NCI-H82 treated with DMSO at 0.1 percent for 48 hours (cell line): Measurements from ENCODE around the gene IL9.
"Not testable (repeated sequence)": the region's sequence is repeated elsewhere in the genome, so short reads cannot be mapped to it uniquely, and the experiment has no call there.

Source experiments
- DNase-seq: peaks from one replicate; lab custom pipeline; 2025; ENCODE audit not compliant: unreplicated experiment; lab: John Stamatoyannopoulos, UW

IL9 gene

GRCh38 chr5:135869935-135870334 lies 25.7 kb downstream of the IL9 start:
- DNase-seq, result no peak

GRCh38 chr5:135869276-135869675 lies 26.4 kb downstream of the IL9 start:
- no peak for DNase-seq

DNA sequence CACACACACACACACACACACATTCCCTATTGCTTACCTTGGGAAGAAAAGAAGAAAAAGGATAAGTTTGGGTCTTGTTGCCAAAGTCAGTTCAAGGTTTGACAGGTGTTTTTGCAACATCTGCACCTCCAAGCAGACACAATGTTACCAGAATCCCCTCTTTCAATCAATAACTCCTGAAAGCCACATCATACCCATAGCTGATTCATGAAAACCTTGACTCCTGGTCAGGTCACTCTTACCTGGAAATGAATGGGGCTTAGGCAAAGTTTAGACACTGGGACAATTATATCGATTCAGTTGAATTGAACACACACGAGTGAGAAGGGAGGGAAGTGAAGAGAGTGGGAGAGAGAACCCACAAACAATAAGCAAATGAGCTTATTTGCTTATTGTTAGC lies 27.0 kb downstream of the IL9 start:
- no peak for DNase-seq

GRCh38 chr5:135867599-135867998 lies 28.0 kb downstream of the IL9 start:
- DNase-seq, result no peak

- no peak for DNase-seq
These were observed 29.6 kb downstream of the IL9 start for GRCh38 chr5:135866016-135866415.

GRCh38 chr5:135864503-135865435 lies 30.9 kb downstream of the IL9 start:
- DNase-seq, result no peak

- DNase-seq, result no peak
These were observed 32.9 kb downstream of the IL9 start for GRCh38 chr5:135862744-135863143.

DNA sequence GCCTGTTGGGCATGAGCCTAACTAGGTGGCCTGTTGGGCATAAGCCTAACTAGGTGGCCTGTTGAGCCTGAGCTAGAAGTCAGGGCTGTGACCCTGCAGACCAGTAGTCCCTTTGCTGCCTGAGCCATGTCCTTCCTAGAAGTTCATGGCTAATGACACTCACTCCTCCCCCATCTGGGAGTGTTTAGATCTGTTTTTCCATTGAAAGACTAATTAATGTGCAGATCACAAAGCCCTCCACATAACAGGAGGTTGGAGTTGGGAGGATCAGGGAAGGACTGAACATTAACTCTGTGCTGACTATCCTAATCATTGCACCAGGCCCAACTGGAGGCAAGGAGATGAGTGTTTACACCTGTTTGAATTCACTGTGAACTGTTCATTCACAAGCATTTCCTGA lies 33.6 kb downstream of the IL9 start:
- no peak for DNase-seq

- no peak for DNase-seq
These were observed 34.0 kb downstream of the IL9 start for GRCh38 chr5:135861641-135862040.

DNA sequence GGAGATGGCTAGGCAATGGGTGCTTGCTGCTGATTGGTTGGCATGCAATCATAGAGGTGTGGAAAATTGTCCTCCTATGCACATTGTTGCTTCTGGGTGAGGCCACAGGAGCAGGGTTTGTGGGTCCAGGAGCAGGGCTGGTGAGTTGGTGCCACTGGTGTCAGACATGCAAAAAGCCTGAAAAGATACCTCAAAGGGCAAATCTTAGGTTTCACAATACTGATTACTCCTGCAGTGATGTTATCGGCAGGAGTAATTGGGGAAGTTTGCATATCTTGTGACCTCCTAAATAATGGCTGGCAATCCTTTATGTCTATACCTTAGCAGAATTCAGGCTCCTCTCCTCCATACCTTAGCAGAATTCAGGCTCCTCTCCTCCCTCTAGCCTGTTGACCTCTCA lies 36.0 kb downstream of the IL9 start:
- no peak for DNase-seq

GRCh38 chr5:135859186-135859585 lies 36.5 kb downstream of the IL9 start:
- not testable (repeated sequence) for DNase-seq

DNA sequence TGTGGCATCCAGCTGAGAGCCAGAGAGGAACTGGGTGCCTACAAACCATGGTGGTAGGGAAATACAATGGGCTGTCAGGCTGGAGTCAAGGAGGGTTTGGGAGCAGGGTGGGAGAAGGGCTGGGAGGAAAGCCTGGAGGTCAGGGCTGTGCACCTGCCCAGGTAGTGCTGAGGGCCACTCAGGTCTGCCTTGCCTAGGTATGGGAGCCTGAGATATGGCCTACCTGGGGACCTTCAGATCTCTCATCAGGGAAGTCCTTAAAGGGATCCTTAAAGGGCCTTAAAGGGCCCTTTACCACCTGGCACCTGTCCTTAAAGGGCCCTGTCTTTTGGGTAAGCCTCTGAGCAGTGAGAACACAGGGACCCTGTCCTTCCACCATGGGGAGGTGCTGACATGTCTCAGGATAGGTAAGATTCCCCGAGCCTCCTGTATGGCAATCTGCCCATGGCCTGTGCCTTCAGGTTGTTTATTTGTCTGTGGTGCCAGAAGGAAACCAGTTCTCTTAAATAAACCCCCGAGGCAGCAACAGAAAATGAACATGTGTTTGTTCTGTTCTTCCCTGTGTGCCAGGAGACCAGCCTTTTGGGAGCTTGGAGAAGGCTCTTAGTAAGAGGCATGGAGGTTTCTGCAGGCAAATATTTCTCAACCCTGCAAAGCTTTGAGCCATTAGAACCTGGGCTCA lies 37.9 kb downstream of the IL9 start:
- DNase-seq, result no peak

GRCh38 chr5:135851915-135852845 lies 43.5 kb downstream of the IL9 start:
- no peak for DNase-seq

DNA sequence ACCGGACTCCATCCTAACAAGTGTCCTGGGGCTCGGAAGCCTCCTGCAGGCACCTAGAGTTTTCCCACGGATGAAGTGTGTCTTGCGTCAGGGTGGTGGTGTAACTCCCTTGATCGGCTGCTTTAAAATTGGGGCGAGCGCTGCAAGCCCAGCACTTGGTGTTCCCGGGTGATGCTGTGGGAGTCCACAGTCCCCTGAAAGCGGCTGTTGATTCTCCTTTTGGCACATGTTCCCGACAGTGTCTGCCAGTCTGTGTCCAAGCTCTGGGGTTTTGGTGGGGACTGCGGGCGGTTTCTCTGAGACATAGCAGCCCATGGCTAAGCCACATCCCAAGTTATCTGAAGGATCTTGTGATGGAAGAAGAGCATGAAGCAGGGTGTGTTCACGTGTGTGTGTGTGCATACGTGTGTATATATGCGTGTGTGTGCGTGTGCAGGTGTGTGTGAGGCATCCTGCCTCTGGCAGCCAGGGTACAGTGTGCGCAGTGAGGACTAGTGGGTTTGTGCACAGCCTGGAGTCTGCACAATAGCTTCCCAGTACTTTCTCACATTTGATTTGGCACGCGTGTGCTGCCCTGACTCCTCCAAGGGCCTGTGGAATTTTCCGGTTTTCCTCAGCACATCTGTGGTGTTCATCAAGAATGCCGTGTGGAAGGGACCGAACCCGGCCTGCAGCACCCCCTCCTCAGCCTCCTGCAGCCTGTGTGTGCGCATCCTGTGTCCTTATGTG lies 44.3 kb downstream of the IL9 start:
- DNase-seq, result no peak

GRCh38 chr5:135850671-135851070 lies 45.0 kb downstream of the IL9 start:
- no peak for DNase-seq

GRCh38 chr5:135850231-135850630 lies 45.4 kb downstream of the IL9 start:
- no peak for DNase-seq

DNA sequence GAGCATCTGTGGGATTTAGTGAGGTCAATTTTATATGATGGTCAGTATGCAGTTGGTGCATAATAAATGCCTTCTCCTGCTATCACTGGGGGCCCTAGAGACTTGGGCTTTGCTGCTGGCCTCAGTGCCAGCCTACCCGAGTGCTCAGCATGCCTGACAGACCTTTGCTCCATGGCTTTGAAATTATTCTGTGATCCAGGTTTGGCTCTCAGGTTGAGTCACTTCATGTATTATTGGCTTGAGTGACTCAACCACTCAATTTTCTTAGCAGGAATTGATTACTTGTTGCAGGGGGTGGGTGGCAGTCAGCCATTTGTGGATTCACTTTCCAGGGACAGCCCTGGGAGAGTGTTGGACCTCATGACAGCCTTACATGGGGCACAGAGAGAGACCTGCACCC lies 47.7 kb downstream of the IL9 start:
- DNase-seq, result no peak

- DNase-seq, result no peak
These were observed 49.3 kb downstream of the IL9 start for GRCh38 chr5:135846311-135846710.

DNA sequence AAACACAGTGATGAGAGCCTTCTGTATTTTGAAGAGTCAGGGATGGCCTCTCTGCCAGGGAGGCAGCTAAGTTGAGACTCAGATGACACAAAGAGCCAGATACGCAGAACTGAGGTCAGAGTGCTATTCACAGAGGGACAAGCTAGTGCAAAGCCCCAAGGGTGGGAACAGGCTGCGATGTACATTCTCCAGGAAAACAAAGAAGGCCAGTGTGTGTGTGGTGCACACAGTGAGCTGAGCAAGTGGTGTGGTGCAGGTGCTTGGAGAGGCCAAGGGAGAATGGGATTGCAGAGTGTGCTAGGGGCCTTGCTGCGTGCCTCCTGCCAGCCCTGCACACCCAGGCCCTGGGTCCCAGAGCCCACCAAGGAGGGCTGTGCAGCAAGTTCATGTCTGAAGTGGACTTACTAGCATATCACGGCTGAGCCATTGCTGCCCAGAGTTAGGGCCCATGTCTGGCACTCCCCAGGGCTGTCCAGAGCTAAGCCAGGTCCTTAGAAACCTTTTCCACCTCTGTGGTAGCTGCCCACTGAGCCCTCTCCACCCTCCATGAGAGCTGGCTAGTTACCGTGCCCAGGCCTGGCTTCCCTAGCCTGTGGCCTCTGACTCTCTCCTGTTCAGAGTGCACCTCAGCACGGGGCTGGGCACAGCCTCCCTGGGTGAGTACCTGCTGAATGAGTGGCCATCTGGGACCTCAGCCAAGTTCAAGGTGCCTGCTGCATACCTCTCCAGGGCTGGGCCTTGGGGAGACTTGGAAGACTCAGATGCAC lies 51.9 kb downstream of the IL9 start:
- no peak for DNase-seq

DNA sequence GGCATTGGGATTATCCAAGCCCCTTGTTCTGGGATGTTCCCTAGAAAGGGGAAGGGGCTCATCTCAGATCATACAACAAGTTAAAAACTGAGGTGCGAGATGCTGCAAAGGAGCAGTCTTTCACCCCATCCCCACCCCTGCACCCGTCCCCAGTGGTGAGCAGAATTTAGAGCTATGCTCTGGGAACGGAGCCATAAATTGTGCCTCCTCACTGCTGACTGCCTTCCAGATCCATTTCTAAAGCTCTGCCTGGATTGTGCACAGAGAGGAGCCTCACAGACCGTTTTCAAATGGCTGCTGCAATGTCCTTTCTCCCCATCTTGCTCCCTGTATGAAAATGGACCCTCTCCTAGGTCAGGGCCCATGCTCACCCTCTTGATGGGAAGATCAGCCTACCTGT lies 52.9 kb downstream of the IL9 start:
- no peak for DNase-seq
